Muscle of back (tissue), 13 donors: Measurements from ENCODE around the gene DNAJC30. TPM values are rescaled to one million over a fixed set of nuclear protein-coding genes. Genes with fewer than 3 reads are reported as not detected.
"Not testable (repeated sequence)": the region's sequence is repeated elsewhere in the genome, so short reads cannot be mapped to it uniquely, and the experiment has no call there.

ENCODE experiments used
- DNase-seq, 3 donors: peaks; one replicate each; pipeline versions ENCODE4 v3.0.0 to v3.0.0-alpha.2; 2013
- long read RNA-seq, 9 donors: transcript quantifications; one replicate each; lab custom pipeline, GENCODE V29; 2026
- polyA plus RNA-seq, 10 donors: library from polyadenylated mRNA; unstranded; fragments of 120-200 nt; gene quantifications; one replicate each; pipeline ENCODE4 v1.2.1, GENCODE V29; 2013; ENCODE audit not compliant: insufficient read length in 10 of 10

Gene DNAJC30
- 1 to 10 TPM; 5.6 to 7.4 (median 6.6) TPM for polyA plus RNA-seq
- long read RNA-seq, donor 1, transcript DNAJC30-201 (1 exons, 2,485 nt): major isoform, 19 of 19 reads
- long read RNA-seq, donor 1, partial matches to known transcripts: 0 of 19 reads
- long read RNA-seq, donor 1, other reads (novel, unspliced or antisense): 0 of 19 reads
- long read RNA-seq, donor 2, transcript DNAJC30-201 (1 exons, 2,485 nt): major isoform, 13 of 13 reads
- long read RNA-seq, donor 2, partial matches to known transcripts: 0 of 13 reads
- long read RNA-seq, donor 2, other reads (novel, unspliced or antisense): 0 of 13 reads
- long read RNA-seq, donor 3, partial matches to known transcripts: 0 of 1 reads
- long read RNA-seq, donor 3, other reads (novel, unspliced or antisense): 0 of 1 reads
- long read RNA-seq, donor 4, transcript DNAJC30-201 (1 exons, 2,485 nt): major isoform, 13 of 13 reads
- long read RNA-seq, donor 4, partial matches to known transcripts: 0 of 13 reads
- long read RNA-seq, donor 4, other reads (novel, unspliced or antisense): 0 of 13 reads
- long read RNA-seq, donor 5, transcript DNAJC30-201 (1 exons, 2,485 nt): major isoform, 31 of 31 reads
- long read RNA-seq, donor 5, partial matches to known transcripts: 0 of 31 reads
- long read RNA-seq, donor 5, other reads (novel, unspliced or antisense): 0 of 31 reads
- long read RNA-seq, donor 6, transcript DNAJC30-201 (1 exons, 2,485 nt): major isoform, 14 of 14 reads
- long read RNA-seq, donor 6, partial matches to known transcripts: 0 of 14 reads
- long read RNA-seq, donor 6, other reads (novel, unspliced or antisense): 0 of 14 reads
- long read RNA-seq, donor 7, transcript DNAJC30-201 (1 exons, 2,485 nt): major isoform, 9 of 9 reads
- long read RNA-seq, donor 7, partial matches to known transcripts: 0 of 9 reads
- long read RNA-seq, donor 7, other reads (novel, unspliced or antisense): 0 of 9 reads
- long read RNA-seq, donor 8, transcript DNAJC30-201 (1 exons, 2,485 nt): major isoform, 13 of 13 reads
- long read RNA-seq, donor 8, partial matches to known transcripts: 0 of 13 reads
- long read RNA-seq, donor 8, other reads (novel, unspliced or antisense): 0 of 13 reads
- long read RNA-seq, donor 9, partial matches to known transcripts: 0 of 3 reads
- long read RNA-seq, donor 9, other reads (novel, unspliced or antisense): 0 of 3 reads

DNA sequence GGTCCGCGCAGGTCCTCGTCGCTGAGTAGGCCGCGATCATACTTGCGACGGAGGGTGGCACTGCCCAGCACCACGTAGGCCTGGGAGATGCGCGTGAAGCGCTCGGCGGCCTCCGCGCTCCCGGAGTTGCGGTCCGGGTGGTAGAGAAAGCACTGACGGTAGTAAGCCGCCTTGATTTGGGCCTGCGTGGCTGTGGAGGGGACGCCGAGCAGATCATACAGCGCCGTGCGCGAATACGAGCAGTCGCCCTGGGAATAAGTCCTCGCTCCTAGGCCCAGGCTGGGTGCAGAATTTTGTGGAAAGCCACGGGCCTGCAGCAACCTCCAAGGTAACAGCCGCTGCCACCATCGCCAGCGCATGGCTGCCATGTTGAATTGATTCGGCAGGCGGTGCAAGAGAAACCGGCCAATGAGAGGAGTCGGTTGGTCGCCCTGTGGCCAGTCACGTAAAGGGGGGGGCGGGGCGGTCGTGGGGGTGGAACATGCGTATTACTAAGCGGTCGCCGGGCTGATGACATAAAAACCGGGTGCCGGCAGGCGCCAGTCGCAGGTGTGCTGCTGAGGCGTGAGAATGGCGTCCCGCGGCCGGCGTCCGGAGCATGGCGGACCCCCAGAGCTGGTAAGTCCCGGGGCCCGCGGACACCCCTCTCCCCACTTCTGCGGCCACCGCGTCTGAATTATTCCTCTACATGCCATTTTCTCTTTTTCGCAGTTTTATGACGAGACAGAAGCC is at the start of gene DNAJC30, which contains the start of gene BUD23:
Gene DNAJC30, minus strand, starts transcription at position 398 of the 732 bp plus-strand sequence. Its CDS starts 30 bp downstream, at position 368.
Gene BUD23, plus strand, starts transcription at position 542 of the 732 bp plus-strand sequence. Its CDS starts 29 bp downstream, at position 571.
- peak; percentile 95 to 97 (median 96) for DNase-seq

GRCh38 chr7:73732397-73732796 is 49.1 kb upstream of the DNAJC30 start:
- no peak for DNase-seq

DNA sequence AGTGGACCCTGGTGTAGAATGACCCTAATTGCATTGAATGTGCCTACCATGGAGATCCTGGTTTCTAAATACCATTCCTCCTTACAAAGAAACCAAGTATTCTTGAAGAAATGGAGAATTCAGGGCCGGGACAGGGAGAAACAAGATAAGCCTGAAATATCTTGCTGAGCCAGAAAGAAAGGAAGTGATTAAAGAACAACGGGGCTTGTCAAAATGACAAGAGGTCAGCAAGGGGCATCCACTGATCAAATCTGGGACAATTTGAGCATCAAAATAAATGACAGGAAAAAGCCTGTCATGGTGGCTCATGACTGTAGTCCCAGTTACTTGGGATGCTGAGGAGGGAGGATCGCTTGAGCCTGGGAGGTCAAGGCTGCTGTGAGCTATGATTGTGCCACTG is 47.2 kb upstream of the DNAJC30 start:
- DNase-seq: no peak

GRCh38 chr7:73728551-73728950 is 45.3 kb upstream of the DNAJC30 start:
- DNase-seq: no peak

DNA sequence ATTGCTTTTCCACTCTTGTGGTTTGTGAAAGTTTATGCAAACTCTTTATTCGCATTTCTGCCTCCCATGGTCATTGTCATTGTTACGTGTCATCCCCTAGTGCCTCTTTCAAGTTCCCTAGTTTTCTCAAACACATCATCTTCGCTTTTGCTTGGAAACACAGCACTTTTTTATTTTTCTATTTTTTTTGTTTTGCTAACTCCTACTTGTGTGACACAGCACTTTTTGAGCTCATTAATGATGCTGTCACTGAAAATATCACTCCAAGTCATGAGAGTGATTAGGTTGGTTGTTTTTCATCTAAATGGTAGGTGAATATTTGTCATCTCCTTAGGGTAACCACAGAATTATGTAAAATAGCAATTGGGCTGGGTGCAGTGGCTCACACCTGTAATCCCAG is 44.7 kb upstream of the DNAJC30 start:
- DNase-seq: no peak

- no peak for DNase-seq
Observed at GRCh38 chr7:73726083-73726466, 42.8 kb upstream of the DNAJC30 start.

- DNase-seq: no peak
Observed at GRCh38 chr7:73723813-73724212, 40.6 kb upstream of the DNAJC30 start.

DNA sequence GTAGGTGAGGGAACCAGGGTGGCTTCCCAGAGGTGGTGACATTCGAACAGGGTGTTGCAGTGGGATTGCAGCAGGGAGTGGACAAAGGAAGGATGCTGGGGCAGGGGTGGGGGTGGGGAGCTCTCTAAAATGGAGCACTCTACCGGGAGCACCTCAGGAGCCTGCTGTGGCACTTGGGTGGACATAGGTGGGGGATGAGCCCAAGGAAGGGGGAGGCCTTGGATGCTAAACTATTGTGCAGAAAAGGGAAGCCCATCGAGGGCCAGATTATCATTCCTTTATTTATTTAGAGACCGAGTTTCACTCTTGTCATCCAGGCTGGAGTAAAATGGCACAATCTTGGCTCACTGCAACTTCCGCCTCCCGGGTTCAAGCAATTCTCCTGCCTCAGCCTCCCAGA is 39.5 kb upstream of the DNAJC30 start:
- no peak for DNase-seq

DNA sequence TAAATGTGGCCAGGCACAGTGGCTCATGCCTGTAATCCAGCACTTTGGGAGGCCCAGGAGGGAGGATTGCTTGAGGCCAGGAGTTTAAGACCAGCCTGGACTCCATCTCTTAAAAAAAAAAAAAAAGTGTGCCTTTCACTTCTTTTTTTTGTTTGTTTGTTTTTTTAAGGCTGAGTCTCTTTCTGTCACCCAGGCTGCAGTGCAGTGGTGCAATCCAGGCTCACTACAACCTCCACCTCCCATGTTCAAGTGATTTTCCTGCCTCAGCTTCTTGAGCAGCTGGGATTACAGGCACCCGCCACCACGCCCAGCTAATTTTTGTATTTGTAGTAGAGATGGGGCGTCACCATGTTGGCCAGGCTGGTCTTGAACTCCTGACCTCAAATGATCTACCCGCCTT is 38.9 kb upstream of the DNAJC30 start:
- DNase-seq: not testable (repeated sequence)

DNA sequence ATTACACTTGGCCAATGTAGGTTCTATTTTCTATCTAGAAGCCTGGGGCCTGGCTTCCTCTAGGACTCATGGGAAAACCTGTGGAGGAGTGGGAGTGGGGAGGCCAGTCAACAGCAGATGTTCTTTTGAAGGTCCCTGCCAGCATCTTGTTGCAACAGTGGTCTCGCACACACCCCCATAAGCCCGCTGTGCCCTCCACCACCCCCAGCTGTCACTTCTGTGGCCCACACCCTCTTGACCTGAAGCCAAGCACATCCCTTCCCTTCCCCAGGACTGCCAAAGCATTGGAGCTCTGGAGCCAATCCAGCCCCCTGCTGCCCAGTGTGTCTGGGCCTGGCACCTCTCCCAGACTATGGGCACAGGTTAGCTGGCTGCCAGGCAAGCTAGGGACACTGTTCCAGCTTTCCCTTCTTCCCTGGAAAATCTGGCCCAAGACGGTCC is 38.1 kb upstream of the DNAJC30 start:
- peak; percentile 78 to 83 (median 78) for DNase-seq

DNA sequence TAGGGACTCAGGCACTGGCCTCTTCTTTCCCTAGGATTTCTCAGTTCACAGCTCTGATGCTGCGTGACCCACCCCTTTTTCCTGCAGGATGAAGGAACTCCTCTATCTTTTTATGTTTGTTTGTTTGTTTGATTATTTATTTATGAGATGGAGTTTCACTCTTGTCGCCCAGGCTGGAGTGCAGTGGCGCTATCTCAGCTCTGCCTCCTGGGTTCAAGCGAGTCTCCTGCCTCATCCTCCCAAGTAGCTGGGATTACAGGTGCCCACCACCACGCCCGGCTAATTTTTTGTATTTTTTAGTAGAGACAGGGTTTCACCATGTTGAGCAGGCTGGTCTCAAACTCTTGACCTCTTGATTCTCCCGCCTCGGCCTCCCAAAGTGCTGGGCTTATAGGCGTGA is 37.2 kb upstream of the DNAJC30 start:
- not testable (repeated sequence) for DNase-seq

DNA sequence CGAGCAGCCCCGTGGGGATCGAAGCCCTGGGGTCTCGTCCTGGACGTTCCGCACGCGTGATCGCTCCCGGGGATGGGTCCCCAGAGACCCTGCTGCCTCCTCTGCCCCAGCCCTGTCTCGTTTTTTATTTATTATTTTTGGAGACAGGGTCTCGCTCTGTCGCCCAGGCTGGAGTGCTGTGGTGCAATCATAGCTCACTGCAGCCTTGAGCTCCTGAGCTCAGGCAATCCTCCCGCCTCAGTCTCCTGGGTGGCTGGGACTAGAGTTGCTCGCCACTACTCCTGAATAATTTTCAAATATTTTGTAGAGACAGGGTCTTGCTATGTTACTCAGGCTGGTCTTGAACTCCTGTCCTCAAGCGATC is 36.5 kb upstream of the DNAJC30 start:
- no peak for DNase-seq

GRCh38 chr7:73718905-73719805 is 35.9 kb upstream of the DNAJC30 start, which contains the start of gene STX1A:
TSS of gene STX1A (minus strand) at chr7:73719669. CDS start at chr7:73719631, 38 bp downstream.
- peak in 2 of 3 donors; percentile 58 to 66 for DNase-seq

DNA sequence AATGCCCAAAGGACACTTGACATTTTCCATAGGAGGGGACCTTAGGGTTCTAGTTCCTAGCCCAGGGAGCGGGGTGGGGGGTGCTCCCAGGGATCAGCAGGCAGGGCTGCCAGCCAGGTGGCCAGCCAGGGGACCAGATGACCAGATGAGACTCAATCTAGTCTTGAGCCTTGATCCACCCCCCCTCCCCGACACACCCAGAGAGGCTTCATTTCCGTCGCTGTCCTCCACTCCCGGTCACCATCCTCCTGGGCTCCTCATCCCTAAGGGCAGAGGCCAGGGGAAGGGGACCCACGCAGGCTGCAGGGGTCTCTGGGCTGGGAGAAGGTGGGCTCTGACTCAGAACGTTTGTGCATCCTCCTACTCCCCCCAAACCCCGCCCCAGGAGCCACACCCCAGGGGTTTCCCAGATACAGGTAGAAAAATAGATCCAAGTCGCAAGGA is 35.2 kb upstream of the DNAJC30 start:
- no peak for DNase-seq

DNA sequence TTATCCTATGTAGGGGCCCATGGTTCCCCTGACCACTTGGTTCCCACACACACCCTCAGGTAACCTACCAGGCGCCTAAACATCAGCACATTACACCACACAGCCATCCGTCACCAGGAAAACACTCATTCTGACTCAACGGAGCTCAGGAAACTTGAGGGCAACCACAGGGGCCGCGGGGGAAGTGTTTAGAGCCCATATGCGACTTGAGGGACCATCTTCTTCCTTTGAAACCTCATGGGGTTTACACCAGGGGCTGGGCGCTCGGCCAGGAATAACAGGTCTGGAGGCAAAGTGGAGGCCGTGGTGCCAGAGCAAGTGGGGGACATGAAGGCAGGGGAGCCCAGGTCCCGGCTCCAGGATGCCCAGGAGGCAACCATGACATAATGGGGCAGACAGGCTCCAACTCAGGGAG is 34.7 kb upstream of the DNAJC30 start:
- DNase-seq: peak in 2 of 3 donors; percentile 25 to 75

GRCh38 chr7:73717025-73717807 is 34.0 kb upstream of the DNAJC30 start:
- DNase-seq: peak in 2 of 3 donors; percentile 65 to 84

DNA sequence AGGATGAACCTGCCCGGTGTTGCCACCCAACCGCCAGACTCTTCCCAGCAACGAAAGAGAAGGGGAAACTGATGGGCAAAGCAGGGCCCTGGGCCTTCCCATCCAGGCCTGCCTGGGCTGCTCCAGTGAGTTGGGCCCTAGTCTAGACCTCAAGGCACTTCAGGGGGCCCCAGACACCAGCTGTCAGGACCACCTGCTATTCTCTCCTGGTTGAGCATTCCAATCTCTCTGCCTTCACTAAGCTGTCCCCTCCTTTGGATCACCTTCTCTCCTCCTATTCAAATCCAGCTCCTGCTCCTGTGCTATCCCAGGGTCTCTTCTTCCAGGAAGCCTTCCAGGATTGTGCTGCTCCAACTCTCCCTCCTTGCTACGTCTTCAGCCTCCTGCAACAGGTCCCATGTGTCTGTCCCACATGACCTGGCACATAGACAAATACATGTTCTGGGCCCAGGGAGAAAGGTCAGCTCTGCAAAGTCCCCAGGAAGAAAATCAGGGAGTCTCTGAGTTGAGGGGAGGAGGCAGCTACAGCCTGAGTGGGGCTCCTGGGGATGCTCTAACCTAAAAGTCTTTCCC is 33.2 kb upstream of the DNAJC30 start:
- no peak for DNase-seq

- DNase-seq: peak; percentile 51 to 89 (median 87)
Observed at GRCh38 chr7:73715648-73716317, 32.5 kb upstream of the DNAJC30 start.
